Liver (tissue), 9 donors: Measurements from ENCODE around the gene WDR59. TPM values are rescaled to one million over a fixed set of nuclear protein-coding genes. Genes with fewer than 3 reads are reported as not detected.

Source experiments
- DNase-seq: peaks from one replicate; pipeline ENCODE4 v3.0.0-alpha.2; 2017; ENCODE audit warnings: low spot score
- H3K27ac ChIP-seq, 2 donors: one replicate each; pipeline ENCODE4 v1.7.0; 2013; ENCODE audit warnings: inconsistent platforms in 2 of 2, low read length in 2 of 2, control low read depth in 1 of 2, low read depth in 1 of 2, mild to moderate bottlenecking in 1 of 2
- H3K27me3 ChIP-seq, 4 donors: one replicate each; pipeline versions ENCODE4 v1.6.1 to v1.7.0; 2013; ENCODE audit warnings: low read length in 3 of 4, inconsistent platforms in 1 of 4, mild to moderate bottlenecking in 1 of 4, moderate library complexity in 1 of 4; ENCODE audit not compliant: control insufficient read depth in 4 of 4, insufficient read depth in 4 of 4
- H3K36me3 ChIP-seq, 4 donors: one replicate each; pipeline versions ENCODE4 v1.6.1 to v1.7.0; 2013; ENCODE audit warnings: low read length in 3 of 4, mild to moderate bottlenecking in 3 of 4, low read depth in 1 of 4, moderate library complexity in 1 of 4; ENCODE audit not compliant: control insufficient read depth in 4 of 4, insufficient read depth in 3 of 4
- H3K4me1 ChIP-seq, 4 donors: one replicate each; pipeline versions ENCODE4 v1.6.1 to v1.7.0; 2013; ENCODE audit warnings: low read length in 3 of 4, mild to moderate bottlenecking in 3 of 4, moderate library complexity in 1 of 4; ENCODE audit not compliant: control insufficient read depth in 4 of 4, insufficient read depth in 4 of 4
- H3K4me3 ChIP-seq, 3 donors: one replicate each; pipeline versions ENCODE4 v1.6.1 to v1.7.0; 2013; ENCODE audit warnings: low read length in 3 of 3, control low read depth in 1 of 3, low read depth in 1 of 3, mild to moderate bottlenecking in 1 of 3
- H3K9ac ChIP-seq, 2 donors: one replicate each; pipeline ENCODE4 v1.7.0; 2013; ENCODE audit warnings: low read length in 2 of 2, mild to moderate bottlenecking in 2 of 2, moderate library complexity in 2 of 2, control low read depth in 1 of 2, low read depth in 1 of 2
- H3K9me3 ChIP-seq, 4 donors: one replicate each; pipeline versions ENCODE4 v1.6.1 to v1.7.0; 2013; ENCODE audit warnings: low read length in 3 of 4; ENCODE audit not compliant: control insufficient read depth in 4 of 4
- CTCF ChIP-seq: fragments of 150-350 bp; IDR thresholded peaks from 2 replicates; pipeline ENCODE4 v1.5.1; 2017; ENCODE audit warnings: improper control_type of control experiment, low read depth, low read length; ENCODE audit not compliant: missing input control
- EGR1 ChIP-seq, 2 donors: IDR thresholded peaks; 2 replicates each; pipeline ENCODE4 v1.6.1; 2016 to 2018; ENCODE audit warnings: antibody characterized with exemption in 2 of 2, low read depth in 2 of 2
- FOXA1 ChIP-seq: IDR thresholded peaks from 2 replicates; pipeline ENCODE4 v1.6.1; 2016; ENCODE audit warnings: antibody characterized with exemption
- FOXA2 ChIP-seq: IDR thresholded peaks from 2 replicates; pipeline ENCODE4 v1.6.1; 2016; ENCODE audit warnings: antibody characterized with exemption
- GABPA ChIP-seq, 2 donors: IDR thresholded peaks in 1 of 2; conservative IDR thresholded peaks in 1 of 2; 2 replicates each; pipeline ENCODE4 v1.6.1; 2016; ENCODE audit warnings: antibody characterized with exemption in 2 of 2, mild to moderate bottlenecking in 1 of 2, moderate library complexity in 1 of 2
- HNF4A ChIP-seq, 2 donors: conservative IDR thresholded peaks; 2 replicates each; pipeline ENCODE4 v1.6.1; 2016; ENCODE audit warnings: antibody characterized with exemption in 2 of 2, mild to moderate bottlenecking in 2 of 2
- HNF4G ChIP-seq: IDR thresholded peaks from 2 replicates; pipeline ENCODE4 v1.6.1; 2016; ENCODE audit warnings: antibody characterized with exemption
- JUND ChIP-seq, 2 donors: IDR thresholded peaks; 2 replicates each; pipeline ENCODE4 v1.6.1; 2016; ENCODE audit warnings: antibody characterized with exemption in 2 of 2
- MAX ChIP-seq: IDR thresholded peaks from 2 replicates; pipeline ENCODE4 v1.6.1; 2016; ENCODE audit warnings: antibody characterized with exemption
- NR2F2 ChIP-seq: IDR thresholded peaks from 2 replicates; pipeline ENCODE4 v1.6.1; 2016; ENCODE audit warnings: antibody characterized with exemption
- RAD21 ChIP-seq, 2 donors: IDR thresholded peaks; 2 replicates each; pipeline ENCODE4 v1.6.1; 2016; ENCODE audit warnings: antibody characterized with exemption in 2 of 2, mild to moderate bottlenecking in 2 of 2
- REST ChIP-seq: IDR thresholded peaks from 2 replicates; pipeline ENCODE4 v1.6.1; 2016; ENCODE audit warnings: antibody characterized with exemption, mild to moderate bottlenecking
- RXRA ChIP-seq, 2 donors: IDR thresholded peaks; 2 replicates each; pipeline ENCODE4 v1.6.1; 2017 to 2018; ENCODE audit warnings: antibody characterized with exemption in 2 of 2, mild to moderate bottlenecking in 1 of 2
- SP1 ChIP-seq: IDR thresholded peaks from 2 replicates; pipeline ENCODE4 v1.6.1; 2018; ENCODE audit warnings: antibody characterized with exemption, mild to moderate bottlenecking
- TAF1 ChIP-seq: conservative IDR thresholded peaks from 2 replicates; pipeline ENCODE4 v1.6.1; 2016; ENCODE audit warnings: antibody characterized with exemption, mild to moderate bottlenecking
- YY1 ChIP-seq: IDR thresholded peaks from 2 replicates; pipeline ENCODE4 v1.6.1; 2016; ENCODE audit warnings: antibody characterized with exemption, mild to moderate bottlenecking
- WGBS: extraction: QIAGEN DNeasy Blood & Tissue Kit; methylation state at CpG from one replicate; pipeline ENCODE4 v1.1.7; 2013; 5-methylcytosine and 5-hydroxymethylcytosine counted together
- polyA plus RNA-seq, 2 donors: library from polyadenylated mRNA; stranded (reverse) in 1 of 2; unstranded in 1 of 2; fragments of 200-250 nt in 1 of 2; fragments of >200 nt in 1 of 2; fragmentation: Nextera tagmentation in 1 of 2; extraction: Ambion mirVana in 1 of 2; gene quantifications; one replicate each; pipeline versions ENCODE4 v1.2.1 to v1.2.3, GENCODE V29; 2013 to 2015
- total RNA-seq, 2 donors: library from RNA; depleted of rRNA; stranded (reverse); fragments of >200 nt; gene quantifications; one replicate each; pipeline ENCODE4 v1.2.3, GENCODE V29; 2014
- donor health status: healthy.
- donor health status: healthy.
- donor health status: healthy.
- donor health status: healthy.
- donor health status: healthy.

Gene WDR59
- total and polyA plus RNA-seq, 4 donors, result 14.1 to 30.3 (median 23.7) TPM

- Histone ChIP-seq H3K27me3 (no peaks in the 10 kb centered on the region), H3K36me3 (peaks cover 3 to 53% (median 37%) of the 10 kb centered on the region in 4 donors), H3K27ac (no peak overlapping the region), H3K4me3 (no peak overlapping the region), H3K4me1 (no peaks in the 10 kb centered on the region), H3K9me3 (no peaks in the 10 kb centered on the region), H3K9ac (no peak overlapping the region)
- DNase-seq, result no peak
- 83% methylated on average over 8 of the region's 8 CpGs for WGBS
- TF ChIP-seq YY1 (no peak), JUND (IDR thresholded peaks at IDR 0.05) (no peak), MAX (no peak), RXRA (IDR thresholded peaks at IDR 0.05) (no peak), FOXA2 (no peak), TAF1 (no peak), HNF4A (conservative IDR thresholded peaks at IDR 0.05) (no peak), CTCF (no peak), SP1 (no peak), NR2F2 (no peak), HNF4G (no peak), GABPA (IDR thresholded peaks at IDR 0.05 in 1 of 2, conservative IDR thresholded peaks at IDR 0.05 in 1 of 2) (no peak), FOXA1 (no peak), REST (no peak), RAD21 (IDR thresholded peaks at IDR 0.05) (no peak)
These were observed 92.1 kb downstream of the WDR59 start for GRCh38 chr16:74892574-74893461.

GRCh38 chr16:74888888-74889287, 96.0 kb downstream of the WDR59 start:
- H3K9ac ChIP-seq, result no peak overlapping the region
- no peak overlapping the region for H3K27ac ChIP-seq
- no peak for DNase-seq
- H3K4me3 ChIP-seq, result no peak overlapping the region
- peaks cover 3 to 81% (median 56%) of the 10 kb centered on the region in 4 donors for H3K36me3 ChIP-seq
- H3K9me3 ChIP-seq, result no peaks in the 10 kb centered on the region
- H3K27me3 ChIP-seq, result no peaks in the 10 kb centered on the region
- 97% methylated on average over 6 of the region's 6 CpGs for WGBS
- no peak for TF ChIP-seq RXRA (IDR thresholded peaks at IDR 0.05)
- TF ChIP-seq FOXA2, result no peak
- no peak for TF ChIP-seq RAD21 (IDR thresholded peaks at IDR 0.05)
- no peak for TF ChIP-seq EGR1 (IDR thresholded peaks at IDR 0.05; ENCODE audit: low read depth in 2 of 2)
- no peak for TF ChIP-seq NR2F2
- TF ChIP-seq YY1, result no peak
- TF ChIP-seq MAX, result no peak
- no peak for TF ChIP-seq GABPA (IDR thresholded peaks at IDR 0.05 in 1 of 2, conservative IDR thresholded peaks at IDR 0.05 in 1 of 2)
- no peak for TF ChIP-seq REST
- no peaks in the 10 kb centered on the region for H3K4me1 ChIP-seq
